K562 (cell line): ENCODE results near the gene ASCC1. TPM values are rescaled to one million over a fixed set of nuclear protein-coding genes. Genes with fewer than 3 reads are reported as not detected.

Experiments used
- ATF2 ChIP-seq: sonication (generic); formaldehyde crosslinking; IDR thresholded peaks from 2 replicates; pipeline ENCODE4 v1.8.1; 2022; ENCODE audit warnings: missing genetic modification reagents
- BACH1 ChIP-seq: fragments of 200-800 bp; sonication (Bioruptor generic); IDR thresholded peaks from 2 replicates; pipeline ENCODE4 v1.6.1; 2016; ENCODE audit warnings: missing genetic modification characterization, missing compliant biosample characterization
- CBFA2T2 ChIP-seq: fragments of 450-650 bp; conservative IDR thresholded peaks from 2 replicates; pipeline ENCODE4 v1.6.1; 2017; ENCODE audit warnings: mild to moderate bottlenecking
- E2F4 ChIP-seq: sonication (generic); formaldehyde crosslinking; IDR thresholded peaks from 2 replicates; pipeline ENCODE4 v1.8.0; 2022; ENCODE audit warnings: mild to moderate bottlenecking, low read depth, missing genetic modification reagents
- EGR1 ChIP-seq: fragments of 450-650 bp; conservative IDR thresholded peaks from 2 replicates; pipeline ENCODE4 v1.6.1; 2017; ENCODE audit warnings: mild to moderate bottlenecking
- EZH2 ChIP-seq: IDR thresholded peaks from 2 replicates; pipeline ENCODE4 v1.6.1; 2012; ENCODE audit warnings: low read depth, mild to moderate bottlenecking, inconsistent platforms, low read length, borderline replicate concordance
- NCOA1 ChIP-seq: fragments of 450-650 bp; IDR thresholded peaks from 2 replicates; pipeline ENCODE4 v1.6.1; 2016; ENCODE audit warnings: low read depth
- NRF1 ChIP-seq, 2 experiments: fragments of 450-650 bp; IDR thresholded peaks in 1 of 2; conservative IDR thresholded peaks in 1 of 2; 2 replicates each; pipeline ENCODE4 v1.6.1; 2014; ENCODE audit warnings: mild to moderate bottlenecking in 2 of 2
- POLR2G ChIP-seq: fragments of 200-400 bp; formaldehyde crosslinking; IDR thresholded peaks from 2 replicates; pipeline ENCODE4 v1.6.1; 2017; ENCODE audit warnings: low read depth, mild to moderate bottlenecking, antibody characterized with exemption, low read length, moderate library complexity
- POLR3A ChIP-seq: IDR thresholded peaks from 2 replicates; pipeline ENCODE4 v1.6.1; 2011; ENCODE audit warnings: borderline replicate concordance, mild to moderate bottlenecking, moderate library complexity; ENCODE audit not compliant: insufficient read length, insufficient read depth; ENCODE audit errors: extremely low read depth
- SMAD2 ChIP-seq: fragments of 150-350 bp; IDR thresholded peaks from 2 replicates; pipeline ENCODE4 v1.6.1; 2014; ENCODE audit warnings: low read depth, mild to moderate bottlenecking, low read length
- SMAD4 ChIP-seq: fragments of 250-450 bp; sonication (Bioruptor Pico); conservative IDR thresholded peaks from 2 replicates; pipeline ENCODE4 v1.8.0; 2021; ENCODE audit warnings: inconsistent platforms, mild to moderate bottlenecking, moderate library complexity
- TRIM28 ChIP-seq: fragments of 450-650 bp; IDR thresholded peaks from 2 replicates; pipeline ENCODE4 v1.6.1; 2017
- ZNF398 ChIP-seq: fragments of 250-450 bp; sonication (Bioruptor Pico); IDR thresholded peaks from 2 replicates; pipeline ENCODE4 v1.8.0; 2021; ENCODE audit warnings: moderate library complexity, mild to moderate bottlenecking, inconsistent platforms
- ZNF699 ChIP-seq: fragments of 250-450 bp; sonication (Bioruptor Pico); IDR thresholded peaks from 2 replicates; pipeline ENCODE4 v1.8.0; 2021; ENCODE audit warnings: mild to moderate bottlenecking, moderate library complexity; ENCODE audit not compliant: insufficient replicate concordance
- ZNF79 ChIP-seq: fragments of 250-450 bp; sonication (Bioruptor Pico); IDR thresholded peaks from 2 replicates; pipeline ENCODE4 v1.4.0; 2020; ENCODE audit warnings: low read depth, mild to moderate bottlenecking, moderate library complexity
- ZSCAN29 ChIP-seq: fragments of 450-650 bp; IDR thresholded peaks from 2 replicates; pipeline ENCODE4 v1.6.1; 2017
- polyA plus RNA-seq, 8 experiments: library from polyadenylated mRNA; depleted of rRNA in 4 of 8; stranded (reverse) in 5 of 8; unstranded in 3 of 8; fragments of >200 nt; fragmentation: Nextera tagmentation in 2 of 8; fragmentation: Illumina TruSeq in 1 of 8; extraction: Ambion mirVana in 2 of 8; extraction: Trizol in 1 of 8; gene quantifications; 2 replicates each; pipeline versions ENCODE4 v1.2.1 to v1.2.3, GENCODE V29; 2011 to 2014; ENCODE audit warnings: inconsistent platforms in 1 of 8, missing spikeins in 1 of 8
- total RNA-seq, 7 experiments: library from RNA; depleted of rRNA in 6 of 7; stranded (reverse); fragments of >200 nt in 6 of 7; fragmentation: Illumina TruSeq in 2 of 7; extraction: Trizol in 2 of 7; gene quantifications; 2 replicates each; pipeline versions ENCODE4 v1.2.1 to v1.2.3, GENCODE V29; 2011 to 2021; ENCODE audit warnings: low replicate concordance in 1 of 7
- TF ChIP-seq, protein P1 (sequence below), 2 experiments: IDR thresholded peaks; 2 replicates each; pipeline ENCODE4 v1.6.1; 2011; ENCODE audit warnings: borderline replicate concordance in 1 of 2, control low read depth in 1 of 2, low read depth in 1 of 2, low read length in 1 of 2, mild to moderate bottlenecking in 1 of 2, mixed read lengths in 1 of 2, moderate library complexity in 1 of 2; ENCODE audit not compliant: insufficient read depth in 1 of 2, insufficient read length in 1 of 2, poor library complexity in 1 of 2, severe bottlenecking in 1 of 2; ENCODE audit errors: extremely low read depth in 1 of 2
- TF ChIP-seq, protein P2 (sequence below): sonication (generic); formaldehyde crosslinking; IDR thresholded peaks from 2 replicates; pipeline ENCODE4 v1.8.1; 2023; ENCODE audit warnings: mild to moderate bottlenecking, missing genetic modification reagents

ASCC1 gene
- total and polyA plus RNA-seq, 9 of the 15 experiments (the other 6 are each of a cell fraction or from before 2014, with no cell fraction given): 31.7 to 73.3 (median 52.8) TPM

GRCh38 chr10:72254813-72255568, 38.9 kb upstream of the ASCC1 start (continued):
- TF ChIP-seq, protein P1, sequence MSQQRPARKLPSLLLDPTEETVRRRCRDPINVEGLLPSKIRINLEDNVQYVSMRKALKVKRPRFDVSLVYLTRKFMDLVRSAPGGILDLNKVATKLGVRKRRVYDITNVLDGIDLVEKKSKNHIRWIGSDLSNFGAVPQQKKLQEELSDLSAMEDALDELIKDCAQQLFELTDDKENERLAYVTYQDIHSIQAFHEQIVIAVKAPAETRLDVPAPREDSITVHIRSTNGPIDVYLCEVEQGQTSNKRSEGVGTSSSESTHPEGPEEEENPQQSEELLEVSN (IDR thresholded peaks at IDR 0.05; ENCODE audit: borderline replicate concordance in 1 of 2, extremely low read depth in 1 of 2, insufficient read depth in 1 of 2, insufficient read length in 1 of 2, low read depth in 1 of 2, low read length in 1 of 2, poor library complexity in 1 of 2, severe bottlenecking in 1 of 2): no peak
- TF ChIP-seq NCOA1 (peak; percentile 38; the same call in 1 of the 2 replicates), EZH2 (no peak), ZNF398 (CRISPR knock-in tag) (no peak), SMAD4 (CRISPR knock-in tag) (peak; percentile 76), ZNF699 (CRISPR knock-in tag) (no peak), ATF2 (CRISPR knock-in tag) (no peak), ZNF79 (CRISPR knock-in tag) (no peak), ZSCAN29 (no peak), SMAD2 (no peak), NRF1 (conservative IDR thresholded peaks at IDR 0.05 in 1 of 2, IDR thresholded peaks at IDR 0.05 in 1 of 2) (peak in 1 of 2 experiments; percentile 21; a peak in 1 of 4 replicates), POLR3A (no peak), BACH1 (no peak), EGR1 (peak; percentile 84), TRIM28 (no peak), CBFA2T2 (peak; percentile 54), POLR2G (peak; percentile 71), E2F4 (CRISPR knock-in tag) (no peak)
- TF ChIP-seq, protein P2, sequence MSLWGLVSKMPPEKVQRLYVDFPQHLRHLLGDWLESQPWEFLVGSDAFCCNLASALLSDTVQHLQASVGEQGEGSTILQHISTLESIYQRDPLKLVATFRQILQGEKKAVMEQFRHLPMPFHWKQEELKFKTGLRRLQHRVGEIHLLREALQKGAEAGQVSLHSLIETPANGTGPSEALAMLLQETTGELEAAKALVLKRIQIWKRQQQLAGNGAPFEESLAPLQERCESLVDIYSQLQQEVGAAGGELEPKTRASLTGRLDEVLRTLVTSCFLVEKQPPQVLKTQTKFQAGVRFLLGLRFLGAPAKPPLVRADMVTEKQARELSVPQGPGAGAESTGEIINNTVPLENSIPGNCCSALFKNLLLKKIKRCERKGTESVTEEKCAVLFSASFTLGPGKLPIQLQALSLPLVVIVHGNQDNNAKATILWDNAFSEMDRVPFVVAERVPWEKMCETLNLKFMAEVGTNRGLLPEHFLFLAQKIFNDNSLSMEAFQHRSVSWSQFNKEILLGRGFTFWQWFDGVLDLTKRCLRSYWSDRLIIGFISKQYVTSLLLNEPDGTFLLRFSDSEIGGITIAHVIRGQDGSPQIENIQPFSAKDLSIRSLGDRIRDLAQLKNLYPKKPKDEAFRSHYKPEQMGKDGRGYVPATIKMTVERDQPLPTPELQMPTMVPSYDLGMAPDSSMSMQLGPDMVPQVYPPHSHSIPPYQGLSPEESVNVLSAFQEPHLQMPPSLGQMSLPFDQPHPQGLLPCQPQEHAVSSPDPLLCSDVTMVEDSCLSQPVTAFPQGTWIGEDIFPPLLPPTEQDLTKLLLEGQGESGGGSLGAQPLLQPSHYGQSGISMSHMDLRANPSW (CRISPR knock-in tag): peak; percentile 51; the same call in 1 of the 2 replicates
